SHP77 (cell line): ENCODE data around the gene MYO5A.
"Not testable (repeated sequence)": the region's sequence is repeated elsewhere in the genome, so short reads cannot be mapped to it uniquely, and the experiment has no call there.

Experiments used
- DNase-seq, 2 experiments: peaks; one replicate each; lab custom pipeline; 2025; lab: John Stamatoyannopoulos, UW

Gene MYO5A

GRCh38 chr15:52288051-52288942 is 240.4 kb downstream of the MYO5A start:
- DNase-seq: peak; percentile 65 to 82

- DNase-seq: no peak
Measured at GRCh38 chr15:52287114-52287513, 241.6 kb downstream of the MYO5A start.

GRCh38 chr15:52285941-52286340 is 242.7 kb downstream of the MYO5A start:
- DNase-seq: not testable (repeated sequence)

GRCh38 chr15:52284164-52284563 is 244.5 kb downstream of the MYO5A start:
- DNase-seq: no peak

GRCh38 chr15:52283281-52283680 is 245.4 kb downstream of the MYO5A start:
- DNase-seq: no peak

GRCh38 chr15:52282418-52282817 is 246.3 kb downstream of the MYO5A start:
- DNase-seq: no peak

GRCh38 chr15:52281085-52282035 is 247.3 kb downstream of the MYO5A start:
- peak; percentile 24 to 51 for DNase-seq

GRCh38 chr15:52280326-52281084 is 248.2 kb downstream of the MYO5A start:
- DNase-seq: no peak

- no peak for DNase-seq
Measured at GRCh38 chr15:52278636-52279367, 249.9 kb downstream of the MYO5A start.

- DNase-seq: no peak
Measured at GRCh38 chr15:52278135-52278534, 250.5 kb downstream of the MYO5A start.

GRCh38 chr15:52277575-52277974 is 251.1 kb downstream of the MYO5A start:
- DNase-seq: no peak

- DNase-seq: no peak
Measured at GRCh38 chr15:52276256-52276770, 252.4 kb downstream of the MYO5A start.

GRCh38 chr15:52263563-52264282 is 265.0 kb downstream of the MYO5A start:
- DNase-seq: no peak

- DNase-seq: no peak
Measured at GRCh38 chr15:52262364-52262763, 266.3 kb downstream of the MYO5A start.

- no peak for DNase-seq
Measured at GRCh38 chr15:52261498-52262242, 267.0 kb downstream of the MYO5A start.

- no peak for DNase-seq
Measured at GRCh38 chr15:52261026-52261425, 267.7 kb downstream of the MYO5A start.

- no peak for DNase-seq
Measured at GRCh38 chr15:52259503-52259902, 269.2 kb downstream of the MYO5A start.

GRCh38 chr15:52258461-52258860 is 270.2 kb downstream of the MYO5A start:
- no peak for DNase-seq

- DNase-seq: no peak
Measured at GRCh38 chr15:52257734-52258062, 271.0 kb downstream of the MYO5A start.
